Gastrocnemius medialis (tissue), 4 donors: ENCODE results near the gene CD7.

Experiments
- CTCF ChIP-seq, 5 experiments: fragments of 450-650 bp in 3 of 5; fragments of 200-600 bp in 2 of 5; sonication (generic) in 2 of 5; IDR thresholded peaks in 4 of 5; conservative IDR thresholded peaks in 1 of 5; 1 replicate in 4 of 5; 2 replicates in 1 of 5; pipeline ENCODE4 v1.5.1; 2016 to 2019; ENCODE audit warnings: antibody characterized with exemption in 5 of 5, mild to moderate bottlenecking in 3 of 5, moderate library complexity in 3 of 5
- POLR2A ChIP-seq, 2 donors: fragments of 450-650 bp; IDR thresholded peaks; one replicate each; pipeline ENCODE4 v1.6.1; 2017; ENCODE audit warnings: antibody characterized with exemption in 2 of 2, mild to moderate bottlenecking in 2 of 2, moderate library complexity in 2 of 2

GRCh38 chr17:82301300-82301915 is 16.0 kb downstream of the CD7 start:
- TF ChIP-seq CTCF (IDR thresholded peaks at IDR 0.05 in 4 of 5, conservative IDR thresholded peaks at IDR 0.05 in 1 of 5) (no peak), POLR2A (IDR thresholded peaks at IDR 0.05) (no peak)
